ENCODE data around the gene DLX2. TPM values are rescaled to one million over a fixed set of nuclear protein-coding genes. Genes with fewer than 3 reads are reported as not detected.

The DLX2 gene
- total and polyA plus RNA-seq, 2 of the 13 experiments (the other 11 are each of a cell fraction or from before 2014, with no cell fraction given): 0.07 to 0.15 TPM

DNA sequence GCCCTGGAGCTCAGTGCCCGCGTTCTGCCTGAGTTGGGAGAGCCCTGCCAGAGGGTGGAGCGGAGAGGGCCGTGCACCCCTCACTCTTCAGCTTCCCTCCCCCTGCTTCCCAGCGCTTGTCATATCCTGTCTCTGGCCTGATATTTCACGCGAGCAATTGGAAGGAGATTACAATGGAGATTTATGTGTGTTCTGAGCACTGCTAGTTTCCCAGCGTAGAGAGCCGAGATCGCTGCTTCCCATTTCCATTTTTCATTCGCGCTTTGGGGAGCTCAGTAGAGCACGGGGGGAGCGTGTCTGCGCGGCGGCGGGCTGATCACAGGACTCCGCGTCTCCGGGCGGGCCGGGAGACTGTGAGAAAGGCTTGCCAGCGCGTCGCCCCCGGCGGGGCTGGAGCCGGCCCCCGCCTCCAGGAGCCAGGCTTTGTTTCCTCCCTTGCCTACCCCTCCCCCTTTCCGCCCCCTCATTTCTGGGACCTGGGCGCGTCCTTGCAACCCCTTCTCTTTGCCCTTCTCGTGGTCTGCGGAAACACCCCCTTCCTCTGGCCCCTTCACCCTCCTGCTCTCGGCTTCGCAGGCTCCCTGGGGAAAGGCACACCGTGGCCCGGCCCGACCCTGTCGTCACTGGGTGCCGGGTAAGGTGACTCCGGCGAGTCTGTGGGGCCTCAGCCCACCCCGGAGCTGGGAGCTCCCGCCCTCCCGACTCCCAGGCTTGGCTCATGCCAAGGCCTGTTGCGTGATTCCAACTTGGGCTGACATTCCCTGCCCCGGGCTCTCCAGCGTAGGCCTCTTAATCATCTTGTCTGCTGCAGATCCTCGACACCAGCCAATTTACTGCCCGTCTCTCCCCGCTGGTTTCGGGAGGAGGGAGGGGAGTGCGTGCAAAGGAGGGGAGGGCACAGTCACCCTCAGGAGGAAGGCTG is 5.8 kb downstream of the DLX2 start (continued):
- TF ChIP-seq ZBTB8A (CRISPR knock-in tag; IDR thresholded peaks at IDR 0.05; ENCODE audit: borderline replicate concordance, low read depth) (no peak), ZNF605 (CRISPR knock-in tag; IDR thresholded peaks at IDR 0.05) (no peak), ZNF703 (CRISPR knock-in tag; IDR thresholded peaks at IDR 0.05; ENCODE audit: borderline replicate concordance) (no peak), BCLAF1 (IDR thresholded peaks at IDR 0.05) (no peak), PLSCR1 (CRISPR knock-in tag; IDR thresholded peaks at IDR 0.05; ENCODE audit: borderline replicate concordance) (no peak), ZNF34 (CRISPR knock-in tag; IDR thresholded peaks at IDR 0.05; ENCODE audit: borderline replicate concordance) (no peak), IRF1 (CRISPR knock-in tag; IDR thresholded peaks at IDR 0.05; ENCODE audit: low read depth) (no peak), TBL1XR1 (IDR thresholded peaks at IDR 0.05; ENCODE audit: borderline replicate concordance, low read length, partially characterized antibody) (no peak), ELF4 (CRISPR knock-in tag; IDR thresholded peaks at IDR 0.05; ENCODE audit: borderline replicate concordance) (no peak)
- TF ChIP-seq, protein P1, sequence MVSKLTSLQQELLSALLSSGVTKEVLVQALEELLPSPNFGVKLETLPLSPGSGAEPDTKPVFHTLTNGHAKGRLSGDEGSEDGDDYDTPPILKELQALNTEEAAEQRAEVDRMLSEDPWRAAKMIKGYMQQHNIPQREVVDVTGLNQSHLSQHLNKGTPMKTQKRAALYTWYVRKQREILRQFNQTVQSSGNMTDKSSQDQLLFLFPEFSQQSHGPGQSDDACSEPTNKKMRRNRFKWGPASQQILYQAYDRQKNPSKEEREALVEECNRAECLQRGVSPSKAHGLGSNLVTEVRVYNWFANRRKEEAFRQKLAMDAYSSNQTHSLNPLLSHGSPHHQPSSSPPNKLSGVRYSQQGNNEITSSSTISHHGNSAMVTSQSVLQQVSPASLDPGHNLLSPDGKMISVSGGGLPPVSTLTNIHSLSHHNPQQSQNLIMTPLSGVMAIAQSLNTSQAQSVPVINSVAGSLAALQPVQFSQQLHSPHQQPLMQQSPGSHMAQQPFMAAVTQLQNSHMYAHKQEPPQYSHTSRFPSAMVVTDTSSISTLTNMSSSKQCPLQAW (CRISPR knock-in tag; IDR thresholded peaks at IDR 0.05): no peak
- TF ChIP-seq, protein P2, sequence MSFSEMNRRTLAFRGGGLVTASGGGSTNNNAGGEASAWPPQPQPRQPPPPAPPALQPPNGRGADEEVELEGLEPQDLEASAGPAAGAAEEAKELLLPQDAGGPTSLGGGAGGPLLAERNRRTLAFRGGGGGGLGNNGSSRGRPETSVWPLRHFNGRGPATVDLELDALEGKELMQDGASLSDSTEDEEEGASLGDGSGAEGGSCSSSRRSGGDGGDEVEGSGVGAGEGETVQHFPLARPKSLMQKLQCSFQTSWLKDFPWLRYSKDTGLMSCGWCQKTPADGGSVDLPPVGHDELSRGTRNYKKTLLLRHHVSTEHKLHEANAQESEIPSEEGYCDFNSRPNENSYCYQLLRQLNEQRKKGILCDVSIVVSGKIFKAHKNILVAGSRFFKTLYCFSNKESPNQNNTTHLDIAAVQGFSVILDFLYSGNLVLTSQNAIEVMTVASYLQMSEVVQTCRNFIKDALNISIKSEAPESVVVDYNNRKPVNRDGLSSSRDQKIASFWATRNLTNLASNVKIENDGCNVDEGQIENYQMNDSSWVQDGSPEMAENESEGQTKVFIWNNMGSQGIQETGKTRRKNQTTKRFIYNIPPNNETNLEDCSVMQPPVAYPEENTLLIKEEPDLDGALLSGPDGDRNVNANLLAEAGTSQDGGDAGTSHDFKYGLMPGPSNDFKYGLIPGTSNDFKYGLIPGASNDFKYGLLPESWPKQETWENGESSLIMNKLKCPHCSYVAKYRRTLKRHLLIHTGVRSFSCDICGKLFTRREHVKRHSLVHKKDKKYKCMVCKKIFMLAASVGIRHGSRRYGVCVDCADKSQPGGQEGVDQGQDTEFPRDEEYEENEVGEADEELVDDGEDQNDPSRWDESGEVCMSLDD (CRISPR knock-in tag; IDR thresholded peaks at IDR 0.05; ENCODE audit: borderline replicate concordance): no peak
